HepG2 (cell line): ENCODE data around the gene MARVELD3.

Source experiments
- BRD4 ChIP-seq: sonication (generic); formaldehyde crosslinking; IDR thresholded peaks from 2 replicates; pipeline ENCODE4 v1.4.0; 2020; ENCODE audit warnings: missing genetic modification reagents
- GABPA ChIP-seq, 2 experiments: IDR thresholded peaks; 2 replicates each; pipeline ENCODE4 v1.6.1; 2011 to 2016; ENCODE audit warnings: low read depth in 2 of 2, low read length in 1 of 2, missing biosample characterization in 1 of 2, missing genetic modification characterization in 1 of 2
- KDM1A ChIP-seq: IDR thresholded peaks from 2 replicates; pipeline ENCODE4 v1.6.1; 2016; ENCODE audit warnings: missing compliant biosample characterization
- NFYB ChIP-seq: sonication (generic); formaldehyde crosslinking; IDR thresholded peaks from 2 replicates; pipeline ENCODE4 v1.4.0; 2020; ENCODE audit warnings: missing genetic modification reagents
- NR3C1 ChIP-seq: sonication (generic); formaldehyde crosslinking; IDR thresholded peaks from 2 replicates; pipeline ENCODE4 v1.4.0; 2020; ENCODE audit warnings: missing genetic modification reagents
- PBX3 ChIP-seq: sonication (generic); formaldehyde crosslinking; IDR thresholded peaks from 2 replicates; pipeline ENCODE4 v1.8.1; 2023; ENCODE audit warnings: missing genetic modification reagents, inconsistent platforms, borderline replicate concordance
- POLR2AphosphoS5 ChIP-seq: IDR thresholded peaks from 2 replicates; pipeline ENCODE4 v1.6.1; 2012; ENCODE audit warnings: low read depth, low read length
- SIN3A ChIP-seq: IDR thresholded peaks from 2 replicates; pipeline ENCODE4 v1.6.1; 2011; ENCODE audit warnings: low read depth, mild to moderate bottlenecking, control low read depth, low read length, borderline replicate concordance
- SKI ChIP-seq: fragments of 450-650 bp; IDR thresholded peaks from one replicate; pipeline ENCODE4 v1.6.1; 2018; ENCODE audit warnings: mild to moderate bottlenecking; ENCODE audit not compliant: partially characterized antibody
- USF2 ChIP-seq, 2 experiments: sonication (generic) in 1 of 2; formaldehyde crosslinking in 1 of 2; IDR thresholded peaks; 2 replicates each; pipeline versions ENCODE4 v1.5.1 to v1.6.1; 2011 to 2020; ENCODE audit warnings: borderline replicate concordance in 1 of 2, low read depth in 1 of 2, low read length in 1 of 2, mild to moderate bottlenecking in 1 of 2, missing genetic modification reagents in 1 of 2, moderate library complexity in 1 of 2
- ZNF274 ChIP-seq: sonication (generic); formaldehyde crosslinking; IDR thresholded peaks from 2 replicates; pipeline ENCODE4 v1.5.1; 2020; ENCODE audit warnings: mild to moderate bottlenecking, missing genetic modification reagents
- TF ChIP-seq, protein P1 (sequence below): sonication (generic); formaldehyde crosslinking; IDR thresholded peaks from 2 replicates; pipeline ENCODE4 v1.5.0; 2020; ENCODE audit warnings: mild to moderate bottlenecking, missing genetic modification reagents, moderate library complexity

- TF ChIP-seq NR3C1 (CRISPR knock-in tag) (no peak), BRD4 (CRISPR knock-in tag) (no peak), POLR2AphosphoS5 (no peak), NFYB (CRISPR knock-in tag) (no peak), USF2 (IDR thresholded peaks at IDR 0.05; ENCODE audit: low read depth, low read length) (no peak), USF2 (CRISPR knock-in tag; IDR thresholded peaks at IDR 0.05; ENCODE audit: borderline replicate concordance) (no peak), KDM1A (CRISPR knock-in tag) (no peak), ZNF274 (no peak), SKI (peak; percentile 7), SIN3A (no peak), PBX3 (no peak), GABPA (IDR thresholded peaks at IDR 0.05; ENCODE audit: low read depth, low read length) (no peak), GABPA (CRISPR knock-in tag; IDR thresholded peaks at IDR 0.05; ENCODE audit: low read depth) (no peak)
- TF ChIP-seq, protein P1, sequence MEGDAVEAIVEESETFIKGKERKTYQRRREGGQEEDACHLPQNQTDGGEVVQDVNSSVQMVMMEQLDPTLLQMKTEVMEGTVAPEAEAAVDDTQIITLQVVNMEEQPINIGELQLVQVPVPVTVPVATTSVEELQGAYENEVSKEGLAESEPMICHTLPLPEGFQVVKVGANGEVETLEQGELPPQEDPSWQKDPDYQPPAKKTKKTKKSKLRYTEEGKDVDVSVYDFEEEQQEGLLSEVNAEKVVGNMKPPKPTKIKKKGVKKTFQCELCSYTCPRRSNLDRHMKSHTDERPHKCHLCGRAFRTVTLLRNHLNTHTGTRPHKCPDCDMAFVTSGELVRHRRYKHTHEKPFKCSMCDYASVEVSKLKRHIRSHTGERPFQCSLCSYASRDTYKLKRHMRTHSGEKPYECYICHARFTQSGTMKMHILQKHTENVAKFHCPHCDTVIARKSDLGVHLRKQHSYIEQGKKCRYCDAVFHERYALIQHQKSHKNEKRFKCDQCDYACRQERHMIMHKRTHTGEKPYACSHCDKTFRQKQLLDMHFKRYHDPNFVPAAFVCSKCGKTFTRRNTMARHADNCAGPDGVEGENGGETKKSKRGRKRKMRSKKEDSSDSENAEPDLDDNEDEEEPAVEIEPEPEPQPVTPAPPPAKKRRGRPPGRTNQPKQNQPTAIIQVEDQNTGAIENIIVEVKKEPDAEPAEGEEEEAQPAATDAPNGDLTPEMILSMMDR (CRISPR knock-in tag) = peak; percentile 100
These were observed 14.8 kb upstream of the MARVELD3 start for GRCh38 chr16:71610936-71611871.
